ENCODE measurements around the gene NSMF.

GRCh38 chr9:137461316-137461662 is 2.2 kb upstream of the NSMF start:
- TF ChIP-seq, protein P1, sequence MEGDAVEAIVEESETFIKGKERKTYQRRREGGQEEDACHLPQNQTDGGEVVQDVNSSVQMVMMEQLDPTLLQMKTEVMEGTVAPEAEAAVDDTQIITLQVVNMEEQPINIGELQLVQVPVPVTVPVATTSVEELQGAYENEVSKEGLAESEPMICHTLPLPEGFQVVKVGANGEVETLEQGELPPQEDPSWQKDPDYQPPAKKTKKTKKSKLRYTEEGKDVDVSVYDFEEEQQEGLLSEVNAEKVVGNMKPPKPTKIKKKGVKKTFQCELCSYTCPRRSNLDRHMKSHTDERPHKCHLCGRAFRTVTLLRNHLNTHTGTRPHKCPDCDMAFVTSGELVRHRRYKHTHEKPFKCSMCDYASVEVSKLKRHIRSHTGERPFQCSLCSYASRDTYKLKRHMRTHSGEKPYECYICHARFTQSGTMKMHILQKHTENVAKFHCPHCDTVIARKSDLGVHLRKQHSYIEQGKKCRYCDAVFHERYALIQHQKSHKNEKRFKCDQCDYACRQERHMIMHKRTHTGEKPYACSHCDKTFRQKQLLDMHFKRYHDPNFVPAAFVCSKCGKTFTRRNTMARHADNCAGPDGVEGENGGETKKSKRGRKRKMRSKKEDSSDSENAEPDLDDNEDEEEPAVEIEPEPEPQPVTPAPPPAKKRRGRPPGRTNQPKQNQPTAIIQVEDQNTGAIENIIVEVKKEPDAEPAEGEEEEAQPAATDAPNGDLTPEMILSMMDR (IDR thresholded peaks at IDR 0.05) = no peak
- TF ChIP-seq EZH2 (IDR thresholded peaks at IDR 0.05; ENCODE audit: borderline replicate concordance, insufficient read depth, low read depth, low read length, poor library complexity, severe bottlenecking) = no peak

Data from B cell (primary cell).